GM12878 (cell line): ENCODE data around the gene RBMS3. TPM values are rescaled to one million over a fixed set of nuclear protein-coding genes. Genes with fewer than 3 reads are reported as not detected.

ENCODE experiments used
- ATAC-seq: fragments of 200-7000 bp; cut with Tn5 transposase; 3 replicates; pipeline ENCODE4 v1.9.1; 2020; ENCODE audit warnings: mild to moderate bottlenecking, moderate library complexity
- BruUV-seq: library from RNA; stranded (reverse); fragments of 400-500 nt; replicated peaks from 2 replicates; lab custom pipeline; 2021; lab: Mats Ljungman, UMichigan
- CTCF ChIA-PET: fragments of 300-600 bp; sonication (Branson Sonifier 250); formaldehyde crosslinking; extraction: SDS; loops from one replicate; lab custom pipeline; 2021; ENCODE audit warnings: inconsistent platforms; lab: Yijun Ruan, JAX
- POLR2A ChIA-PET: fragments of 350-600 bp; formaldehyde crosslinking; extraction: SDS; loops from one replicate; lab custom pipeline; 2021; ENCODE audit warnings: inconsistent platforms; lab: Charles Lee
- RAD21 ChIA-PET: fragments of 300-600 bp; sonication (Branson Sonifier 250); formaldehyde crosslinking; loops from one replicate; lab custom pipeline; 2023; ENCODE audit warnings: antibody characterized with exemption; ENCODE audit not compliant: unreplicated experiment; lab: Charles Lee
- SMC1A ChIA-PET: fragments of 300-600 bp; sonication (Branson Sonifier 250); formaldehyde crosslinking; loops from one replicate; lab custom pipeline; 2023; ENCODE audit not compliant: unreplicated experiment, uncharacterized antibody; lab: Charles Lee
- DNase-seq: peaks from one replicate; pipeline ENCODE4 v3.0.0-alpha.2; 2011; ENCODE audit warnings: low read depth, low spot score
- FAIRE-seq: peaks from 3 replicates; lab custom pipeline; 2011; peaks lifted over from hg19 to GRCh38; lab: Jason Lieb, UNC
- H2AFZ ChIP-seq: 2 replicates; pipeline ENCODE4 v1.6.0; 2011; ENCODE audit warnings: low read depth, low read length, control low read depth; ENCODE audit not compliant: control insufficient read depth
- H3K27ac ChIP-seq: 2 replicates; pipeline ENCODE4 v1.5.1; 2011; ENCODE audit warnings: control low read depth; ENCODE audit not compliant: control insufficient read depth, insufficient read depth
- H3K27me3 ChIP-seq, 2 experiments: replicated peaks in 1 of 2; 2 replicates each; pipeline versions ENCODE4 v1.6.0 to v1.6.1; 2011; ENCODE audit warnings: low read length in 1 of 2; ENCODE audit not compliant: control insufficient read depth in 2 of 2, insufficient read depth in 2 of 2
- H3K36me3 ChIP-seq, 2 experiments: 2 replicates each; pipeline ENCODE4 v1.5.1; 2011; ENCODE audit warnings: low read length in 1 of 2; ENCODE audit not compliant: control insufficient read depth in 2 of 2, insufficient read depth in 2 of 2
- H3K4me1 ChIP-seq: 2 replicates; pipeline ENCODE4 v1.6.1; 2011; ENCODE audit warnings: mild to moderate bottlenecking, low read length, moderate library complexity, mixed read lengths; ENCODE audit not compliant: control insufficient read depth, insufficient read depth
- H3K4me2 ChIP-seq: 2 replicates; pipeline ENCODE4 v1.6.0; 2011; ENCODE audit warnings: control low read depth; ENCODE audit not compliant: control insufficient read depth, insufficient read depth
- H3K4me3 ChIP-seq: fragments of 200-600 bp; sonication (generic); 2 replicates; pipeline ENCODE4 v1.5.1; 2016
- H3K79me2 ChIP-seq: 2 replicates; pipeline ENCODE4 v1.6.0; 2011; ENCODE audit warnings: low read length; ENCODE audit not compliant: control insufficient read depth, insufficient read depth
- H3K9ac ChIP-seq: 2 replicates; pipeline ENCODE4 v1.8.0; 2011; ENCODE audit warnings: low read length, control low read depth, mixed read lengths; ENCODE audit not compliant: control insufficient read depth, insufficient read depth
- H3K9me3 ChIP-seq: replicated peaks from 3 replicates; pipeline ENCODE4 v1.5.1; 2011; ENCODE audit warnings: mild to moderate bottlenecking, low read length; ENCODE audit not compliant: control insufficient read depth, insufficient read depth
- H4K20me1 ChIP-seq: 2 replicates; pipeline ENCODE4 v1.6.0; 2011; ENCODE audit not compliant: control insufficient read depth, insufficient read depth
- EP300 ChIP-seq, 2 experiments: fragments of 150-350 bp in 1 of 2; IDR thresholded peaks; 2 replicates each; pipeline ENCODE4 v1.6.1; 2011 to 2012; ENCODE audit warnings: low read depth in 2 of 2, low read length in 2 of 2, borderline replicate concordance in 1 of 2, improper control_type of control experiment in 1 of 2, inconsistent platforms in 1 of 2; ENCODE audit not compliant: control insufficient read depth in 1 of 2
- NFYB ChIP-seq: IDR thresholded peaks from 2 replicates; pipeline ENCODE4 v1.6.1; 2011; ENCODE audit warnings: low read depth, mild to moderate bottlenecking, low read length, improper control_type of control experiment, moderate library complexity; ENCODE audit not compliant: insufficient read depth
- NR2F1 ChIP-seq: fragments of 450-650 bp; conservative IDR thresholded peaks from 2 replicates; pipeline ENCODE4 v1.6.1; 2017; ENCODE audit warnings: mild to moderate bottlenecking
- SIX5 ChIP-seq: IDR thresholded peaks from 2 replicates; pipeline ENCODE4 v1.6.1; 2011; ENCODE audit warnings: mild to moderate bottlenecking, low read depth, low read length, moderate library complexity; ENCODE audit not compliant: severe bottlenecking
- TAF1 ChIP-seq: IDR thresholded peaks from 2 replicates; pipeline ENCODE4 v1.6.1; 2011; ENCODE audit warnings: mild to moderate bottlenecking, low read depth, low read length, borderline replicate concordance
- WRNIP1 ChIP-seq: IDR thresholded peaks from 2 replicates; pipeline ENCODE4 v1.6.1; 2011; ENCODE audit warnings: low read depth, low read length, improper control_type of control experiment, borderline replicate concordance
- YY1 ChIP-seq: IDR thresholded peaks from 2 replicates; pipeline ENCODE4 v1.6.1; 2011; ENCODE audit warnings: low read depth, mild to moderate bottlenecking, low read length
- ZNF217 ChIP-seq: fragments of 450-650 bp; IDR thresholded peaks from 2 replicates; pipeline ENCODE4 v1.6.1; 2017; ENCODE audit warnings: antibody characterized with exemption, mild to moderate bottlenecking
- ZNF24 ChIP-seq: fragments of 450-650 bp; IDR thresholded peaks from 2 replicates; pipeline ENCODE4 v1.6.1; 2017; ENCODE audit warnings: antibody characterized with exemption, mild to moderate bottlenecking
- in situ Hi-C: fragments of 300-500 bp; cut with MboI; formaldehyde crosslinking; loops from 9 replicates; pipeline ENCODE4 v1.14.3; 2018; ENCODE audit warnings: mixed read lengths
- intact Hi-C: fragments of 100-400 bp; cut with micrococcal nuclease; formaldehyde crosslinking; loops from one replicate; pipeline ENCODE4 v1.14.2; 2022; ENCODE audit not compliant: unreplicated experiment
- polyA plus RNA-seq, 11 experiments: library from polyadenylated mRNA; depleted of rRNA in 4 of 11; unstranded in 6 of 11; stranded (reverse) in 5 of 11; fragments of >200 nt; fragmentation: Nextera tagmentation in 4 of 11; fragmentation: Illumina TruSeq in 1 of 11; extraction: Ambion mirVana in 4 of 11; extraction: Trizol in 1 of 11; gene quantifications; 1 replicate in 1 of 11; 2 replicates in 10 of 11; pipeline versions ENCODE4 v1.2.1 to v1.2.3, GENCODE V29; 2011 to 2016; ENCODE audit warnings: inconsistent platforms in 2 of 11, missing spikeins in 2 of 11, low read depth in 1 of 11
- total RNA-seq, 4 experiments: library from RNA; depleted of rRNA in 3 of 4; stranded (reverse); fragments of >200 nt in 3 of 4; fragmentation: Illumina TruSeq in 1 of 4; extraction: Trizol in 1 of 4; gene quantifications; 2 replicates each; pipeline versions ENCODE4 v1.2.1 to v1.2.3, GENCODE V29; 2013 to 2021
- TF ChIP-seq, protein P1 (sequence below): fragments of 450-650 bp; conservative IDR thresholded peaks from 2 replicates; pipeline ENCODE4 v1.6.1; 2017; ENCODE audit warnings: mild to moderate bottlenecking, moderate library complexity
- TF ChIP-seq, protein P2 (sequence below): IDR thresholded peaks from 2 replicates; pipeline ENCODE4 v1.6.1; 2012; ENCODE audit warnings: low read depth, low read length, improper control_type of control experiment
- TF ChIP-seq, protein P3 (sequence below): fragments of 150-350 bp; IDR thresholded peaks from 2 replicates; pipeline ENCODE4 v1.6.1; 2014; ENCODE audit warnings: mild to moderate bottlenecking, low read depth, low read length
- TF ChIP-seq, protein P4 (sequence below): fragments of 450-650 bp; formaldehyde crosslinking; IDR thresholded peaks from 2 replicates; pipeline ENCODE4 v1.4.0; 2022; ENCODE audit warnings: mild to moderate bottlenecking, moderate library complexity

The RBMS3 gene
- total and polyA plus RNA-seq, 10 of the 15 experiments (the other 5 are each of a cell fraction or from before 2014, with no cell fraction given): 0.79 to 4.7 (median 3.1) TPM

DNA sequence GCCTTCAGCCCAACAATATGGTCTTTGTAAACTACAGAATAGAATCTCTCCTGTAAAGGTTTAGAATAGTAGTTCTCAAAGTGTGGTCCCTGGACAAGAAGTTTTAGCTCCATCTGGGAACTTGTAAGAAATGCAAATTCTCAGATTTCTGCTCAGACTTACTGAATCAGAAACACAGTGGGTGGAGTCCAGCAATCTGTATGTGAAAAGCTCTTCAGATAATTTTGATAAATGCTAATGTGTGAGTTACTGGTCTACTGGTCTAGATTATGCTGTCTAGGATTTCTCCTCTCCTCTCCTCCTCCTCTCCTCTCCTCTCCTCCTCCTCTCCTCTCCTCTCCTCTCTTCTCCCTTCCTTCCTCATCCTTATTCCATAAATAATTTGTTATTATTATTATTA lies 57.5 kb downstream of the RBMS3 start:
- H3K4me2 ChIP-seq: no peak overlapping the region
- intact Hi-C loops: no loop called here
- ATAC-seq: peak; percentile 40
- no peaks in the 10 kb centered on the region for H3K36me3 ChIP-seq
- ChIA-PET CTCF (interaction anchor here (0.9 to 1.0 kb wide), 2 partner anchors 11 kb away, joined by 3 read pairs; no protein-coding TSS in a partner anchor), POLR2A (interaction anchor here (0.7 to 1.3 kb wide), 2 partner anchors 10 to 14 kb away, joined by 5 to 7 read pairs; no protein-coding TSS in a partner anchor), RAD21 (interaction anchor here (0.9 to 2.7 kb wide), 4 partner anchors 10 to 31 kb away, joined by 3 to 14 read pairs (median 4); no protein-coding TSS in a partner anchor), SMC1A (interaction anchor here (0.9 to 13.3 kb wide), 11 partner anchors 9 to 130 kb away, joined by 3 to 190 read pairs (median 5); partner anchors contain the start of gene RBMS3)
- H3K4me1 ChIP-seq: no peaks in the 10 kb centered on the region
- H3K27me3 ChIP-seq: no peaks in the 10 kb centered on the region
- H3K9me3 ChIP-seq: no peaks in the 10 kb centered on the region; the same call in 2 of the 3 replicates
- no peak overlapping the region for H2AFZ ChIP-seq
- in situ Hi-C loops: no loop called here
- no peak for DNase-seq
- BruUV-seq: no TSS peak
- no peak overlapping the region for H3K4me3 ChIP-seq
- no peaks in the 10 kb centered on the region for H4K20me1 ChIP-seq
- H3K27ac ChIP-seq: no peak overlapping the region
- no peaks in the 10 kb centered on the region for H3K79me2 ChIP-seq
- H3K9ac ChIP-seq: no peak overlapping the region
- no peak for FAIRE-seq
- TF ChIP-seq NFYB: no peak
- TF ChIP-seq, protein P1, sequence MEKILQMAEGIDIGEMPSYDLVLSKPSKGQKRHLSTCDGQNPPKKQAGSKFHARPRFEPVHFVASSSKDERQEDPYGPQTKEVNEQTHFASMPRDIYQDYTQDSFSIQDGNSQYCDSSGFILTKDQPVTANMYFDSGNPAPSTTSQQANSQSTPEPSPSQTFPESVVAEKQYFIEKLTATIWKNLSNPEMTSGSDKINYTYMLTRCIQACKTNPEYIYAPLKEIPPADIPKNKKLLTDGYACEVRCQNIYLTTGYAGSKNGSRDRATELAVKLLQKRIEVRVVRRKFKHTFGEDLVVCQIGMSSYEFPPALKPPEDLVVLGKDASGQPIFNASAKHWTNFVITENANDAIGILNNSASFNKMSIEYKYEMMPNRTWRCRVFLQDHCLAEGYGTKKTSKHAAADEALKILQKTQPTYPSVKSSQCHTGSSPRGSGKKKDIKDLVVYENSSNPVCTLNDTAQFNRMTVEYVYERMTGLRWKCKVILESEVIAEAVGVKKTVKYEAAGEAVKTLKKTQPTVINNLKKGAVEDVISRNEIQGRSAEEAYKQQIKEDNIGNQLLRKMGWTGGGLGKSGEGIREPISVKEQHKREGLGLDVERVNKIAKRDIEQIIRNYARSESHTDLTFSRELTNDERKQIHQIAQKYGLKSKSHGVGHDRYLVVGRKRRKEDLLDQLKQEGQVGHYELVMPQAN: no peak
- TF ChIP-seq WRNIP1: no peak
- TF ChIP-seq TAF1: no peak
- no peak for TF ChIP-seq ZNF217
- no peak for TF ChIP-seq NR2F1
- TF ChIP-seq, protein P2, sequence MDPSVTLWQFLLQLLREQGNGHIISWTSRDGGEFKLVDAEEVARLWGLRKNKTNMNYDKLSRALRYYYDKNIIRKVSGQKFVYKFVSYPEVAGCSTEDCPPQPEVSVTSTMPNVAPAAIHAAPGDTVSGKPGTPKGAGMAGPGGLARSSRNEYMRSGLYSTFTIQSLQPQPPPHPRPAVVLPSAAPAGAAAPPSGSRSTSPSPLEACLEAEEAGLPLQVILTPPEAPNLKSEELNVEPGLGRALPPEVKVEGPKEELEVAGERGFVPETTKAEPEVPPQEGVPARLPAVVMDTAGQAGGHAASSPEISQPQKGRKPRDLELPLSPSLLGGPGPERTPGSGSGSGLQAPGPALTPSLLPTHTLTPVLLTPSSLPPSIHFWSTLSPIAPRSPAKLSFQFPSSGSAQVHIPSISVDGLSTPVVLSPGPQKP: no peak
- no peak for TF ChIP-seq ZNF24
- TF ChIP-seq, protein P3, sequence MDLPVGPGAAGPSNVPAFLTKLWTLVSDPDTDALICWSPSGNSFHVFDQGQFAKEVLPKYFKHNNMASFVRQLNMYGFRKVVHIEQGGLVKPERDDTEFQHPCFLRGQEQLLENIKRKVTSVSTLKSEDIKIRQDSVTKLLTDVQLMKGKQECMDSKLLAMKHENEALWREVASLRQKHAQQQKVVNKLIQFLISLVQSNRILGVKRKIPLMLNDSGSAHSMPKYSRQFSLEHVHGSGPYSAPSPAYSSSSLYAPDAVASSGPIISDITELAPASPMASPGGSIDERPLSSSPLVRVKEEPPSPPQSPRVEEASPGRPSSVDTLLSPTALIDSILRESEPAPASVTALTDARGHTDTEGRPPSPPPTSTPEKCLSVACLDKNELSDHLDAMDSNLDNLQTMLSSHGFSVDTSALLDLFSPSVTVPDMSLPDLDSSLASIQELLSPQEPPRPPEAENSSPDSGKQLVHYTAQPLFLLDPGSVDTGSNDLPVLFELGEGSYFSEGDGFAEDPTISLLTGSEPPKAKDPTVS: no peak
- no peak for TF ChIP-seq SIX5
- TF ChIP-seq EP300 (IDR thresholded peaks at IDR 0.05; ENCODE audit: borderline replicate concordance in 1 of 2, control insufficient read depth in 1 of 2, low read depth in 2 of 2, low read length in 2 of 2): no peak
- TF ChIP-seq, protein P4, sequence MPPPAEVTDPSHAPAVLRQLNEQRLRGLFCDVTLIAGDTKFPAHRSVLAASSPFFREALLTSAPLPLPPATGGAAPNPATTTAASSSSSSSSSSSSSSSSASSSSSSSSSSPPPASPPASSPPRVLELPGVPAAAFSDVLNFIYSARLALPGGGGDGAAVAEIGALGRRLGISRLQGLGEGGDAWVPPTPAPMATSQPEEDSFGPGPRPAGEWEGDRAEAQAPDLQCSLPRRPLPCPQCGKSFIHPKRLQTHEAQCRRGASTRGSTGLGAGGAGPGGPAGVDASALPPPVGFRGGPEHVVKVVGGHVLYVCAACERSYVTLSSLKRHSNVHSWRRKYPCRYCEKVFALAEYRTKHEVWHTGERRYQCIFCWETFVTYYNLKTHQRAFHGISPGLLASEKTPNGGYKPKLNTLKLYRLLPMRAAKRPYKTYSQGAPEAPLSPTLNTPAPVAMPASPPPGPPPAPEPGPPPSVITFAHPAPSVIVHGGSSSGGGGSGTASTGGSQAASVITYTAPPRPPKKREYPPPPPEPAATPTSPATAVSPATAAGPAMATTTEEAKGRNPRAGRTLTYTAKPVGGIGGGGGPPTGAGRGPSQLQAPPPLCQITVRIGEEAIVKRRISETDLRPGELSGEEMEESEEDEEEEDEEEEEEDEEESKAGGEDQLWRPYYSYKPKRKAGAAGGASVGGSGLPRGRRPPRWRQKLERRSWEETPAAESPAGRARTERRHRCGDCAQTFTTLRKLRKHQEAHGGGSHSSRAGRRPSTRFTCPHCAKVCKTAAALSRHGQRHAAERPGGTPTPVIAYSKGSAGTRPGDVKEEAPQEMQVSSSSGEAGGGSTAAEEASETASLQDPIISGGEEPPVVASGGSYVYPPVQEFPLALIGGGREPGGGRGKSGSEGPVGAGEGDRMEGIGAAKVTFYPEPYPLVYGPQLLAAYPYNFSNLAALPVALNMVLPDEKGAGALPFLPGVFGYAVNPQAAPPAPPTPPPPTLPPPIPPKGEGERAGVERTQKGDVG (CRISPR knock-in tag): no peak
- no peak for TF ChIP-seq YY1
